ENCODE results near the gene ETNK2.
A peak's percentile ranks its signal among the peaks of the same experiment; 100 is the strongest.

The ETNK2 gene

DNA sequence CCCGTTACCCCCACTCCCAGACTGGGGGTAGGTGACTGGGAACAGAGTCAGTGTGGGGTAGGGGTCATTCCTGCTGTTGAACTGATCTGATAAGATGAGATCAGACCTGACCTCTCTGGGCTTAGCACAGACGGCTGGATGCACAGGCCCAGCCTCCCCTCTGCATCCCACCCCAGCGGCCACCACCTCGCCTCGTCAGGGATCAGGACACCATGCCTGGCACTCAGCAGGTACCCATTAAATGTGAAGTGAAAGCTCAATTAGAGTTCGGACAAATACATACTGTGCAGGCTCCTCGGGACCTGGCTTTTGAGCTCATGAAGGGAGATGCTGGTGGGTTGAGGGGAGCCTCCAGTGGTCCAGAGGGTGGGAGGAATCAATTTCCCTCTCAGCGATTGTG lies 63.2 kb downstream of the ETNK2 start:
- no peak for TF ChIP-seq ZNF274 (IDR thresholded peaks at IDR 0.05; ENCODE audit: low read depth, low read length)
- TF ChIP-seq YY1 (IDR thresholded peaks at IDR 0.05; ENCODE audit: insufficient read depth, insufficient read length), result no peak
- TF ChIP-seq SUZ12 (IDR thresholded peaks at IDR 0.05; ENCODE audit: extremely low read depth, insufficient read depth, insufficient read length), result no peak
- Histone ChIP-seq H3K4me1 (ENCODE audit: insufficient read depth, insufficient read length) (peaks cover 59% of the 10 kb centered on the region), H3K36me3 (ENCODE audit: insufficient read depth, insufficient read length, low read length) (peaks cover under 1% of the 10 kb centered on the region), H3K9ac (ENCODE audit: insufficient read length, low read depth) (no peak overlapping the region), H3K4me3 (ENCODE audit: insufficient read length, low read depth) (no peak overlapping the region), H3K27me3 (ENCODE audit: insufficient read depth, insufficient read length) (no peaks in the 10 kb centered on the region), H3K9me3 (ENCODE audit: insufficient read depth, low read length) (no peaks in the 10 kb centered on the region)
- no peak for DNase-seq (ENCODE audit: low read depth, low spot score)

DNA sequence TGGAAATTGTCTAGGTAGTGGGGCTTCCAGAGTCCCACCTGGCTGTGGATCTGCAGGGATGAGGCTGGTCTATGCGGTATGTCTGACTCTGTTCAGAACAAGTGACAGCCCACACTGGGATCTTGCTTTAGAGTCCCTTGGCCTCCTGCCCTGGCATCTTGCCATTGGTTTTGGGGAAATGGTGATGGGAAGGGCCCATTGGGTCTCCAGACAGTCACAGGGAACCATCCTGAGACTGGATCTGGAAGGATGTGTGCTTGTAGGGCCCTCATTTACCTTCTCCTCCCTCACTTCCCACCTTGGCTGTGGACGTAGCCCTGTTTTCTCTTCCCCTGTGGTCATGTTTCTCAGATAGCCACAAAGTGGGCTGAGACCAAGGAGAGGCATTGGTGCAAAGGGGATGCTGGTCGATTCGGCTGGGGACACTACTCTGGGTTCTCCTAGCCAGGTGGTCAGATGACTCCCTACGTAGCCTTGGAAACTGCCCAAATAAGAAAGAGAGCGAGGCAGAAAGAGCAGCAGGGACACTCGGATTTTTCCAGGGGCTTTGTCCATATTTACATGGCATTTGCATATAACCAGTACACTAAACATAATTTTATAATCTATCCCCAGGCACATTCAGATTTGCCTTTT lies 63.8 kb downstream of the ETNK2 start:
- H3K9ac ChIP-seq (ENCODE audit: insufficient read length, low read depth), result no peak overlapping the region
- no peaks in the 10 kb centered on the region for H3K9me3 ChIP-seq (ENCODE audit: insufficient read depth, low read length)
- H3K4me1 ChIP-seq (ENCODE audit: insufficient read depth, insufficient read length), result peaks cover 60% of the 10 kb centered on the region
- H3K36me3 ChIP-seq (ENCODE audit: insufficient read depth, insufficient read length, low read length), result peaks cover 4% of the 10 kb centered on the region
- TF ChIP-seq ZNF274 (IDR thresholded peaks at IDR 0.05; ENCODE audit: low read depth, low read length) (no peak), SUZ12 (IDR thresholded peaks at IDR 0.05; ENCODE audit: extremely low read depth, insufficient read depth, insufficient read length) (no peak), YY1 (IDR thresholded peaks at IDR 0.05; ENCODE audit: insufficient read depth, insufficient read length) (no peak)
- no peak overlapping the region for H3K4me3 ChIP-seq (ENCODE audit: insufficient read length, low read depth)
- no peaks in the 10 kb centered on the region for H3K27me3 ChIP-seq (ENCODE audit: insufficient read depth, insufficient read length)
- DNase-seq (ENCODE audit: low read depth, low spot score), result no peak

DNA sequence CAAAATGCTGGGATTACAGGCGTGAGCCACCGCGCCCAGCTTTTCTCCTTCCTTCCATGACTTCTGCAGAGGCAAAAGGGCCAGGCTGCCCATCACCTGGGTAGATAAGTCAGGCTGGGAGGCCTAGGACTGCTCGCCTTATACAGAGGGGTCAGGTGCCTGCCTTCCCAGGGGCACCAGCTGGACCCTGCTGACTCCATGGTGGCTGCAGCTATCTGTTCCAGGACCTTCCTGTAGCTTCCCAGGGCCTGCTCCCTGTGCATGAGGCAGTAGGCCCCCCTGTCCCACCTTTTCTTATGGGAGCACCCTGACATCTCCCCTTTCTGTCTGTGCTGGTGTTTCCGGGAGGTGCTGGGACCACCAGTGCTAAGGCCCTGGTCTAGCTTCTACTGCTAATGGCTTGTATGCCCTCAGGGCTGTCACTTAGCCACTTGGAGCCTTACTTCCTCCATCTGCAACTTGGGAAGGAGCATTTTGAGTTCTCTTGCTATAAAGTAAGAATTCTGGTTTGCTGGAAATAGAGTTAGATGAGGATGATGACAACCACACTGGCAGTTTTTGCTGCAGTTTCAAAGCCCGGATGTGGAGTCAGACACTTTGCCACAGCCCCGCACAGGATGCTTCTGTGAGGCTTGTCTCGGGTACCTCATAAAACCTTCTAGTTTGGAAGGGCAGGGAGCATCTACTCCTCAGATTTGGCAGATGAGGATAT lies 64.5 kb downstream of the ETNK2 start:
- Histone ChIP-seq H3K9ac (ENCODE audit: insufficient read length, low read depth) (peak overlapping the region; percentile 51), H3K27me3 (ENCODE audit: insufficient read depth, insufficient read length) (no peaks in the 10 kb centered on the region), H3K36me3 (ENCODE audit: insufficient read depth, insufficient read length, low read length) (peaks cover 4% of the 10 kb centered on the region), H3K4me1 (ENCODE audit: insufficient read depth, insufficient read length) (peaks cover 60% of the 10 kb centered on the region), H3K9me3 (ENCODE audit: insufficient read depth, low read length) (no peaks in the 10 kb centered on the region), H3K4me3 (ENCODE audit: insufficient read length, low read depth) (no peak overlapping the region)
- no peak for TF ChIP-seq YY1 (IDR thresholded peaks at IDR 0.05; ENCODE audit: insufficient read depth, insufficient read length)
- TF ChIP-seq SUZ12 (IDR thresholded peaks at IDR 0.05; ENCODE audit: extremely low read depth, insufficient read depth, insufficient read length), result no peak
- TF ChIP-seq ZNF274 (IDR thresholded peaks at IDR 0.05; ENCODE audit: low read depth, low read length), result no peak
- DNase-seq (ENCODE audit: low read depth, low spot score), result no peak

DNA sequence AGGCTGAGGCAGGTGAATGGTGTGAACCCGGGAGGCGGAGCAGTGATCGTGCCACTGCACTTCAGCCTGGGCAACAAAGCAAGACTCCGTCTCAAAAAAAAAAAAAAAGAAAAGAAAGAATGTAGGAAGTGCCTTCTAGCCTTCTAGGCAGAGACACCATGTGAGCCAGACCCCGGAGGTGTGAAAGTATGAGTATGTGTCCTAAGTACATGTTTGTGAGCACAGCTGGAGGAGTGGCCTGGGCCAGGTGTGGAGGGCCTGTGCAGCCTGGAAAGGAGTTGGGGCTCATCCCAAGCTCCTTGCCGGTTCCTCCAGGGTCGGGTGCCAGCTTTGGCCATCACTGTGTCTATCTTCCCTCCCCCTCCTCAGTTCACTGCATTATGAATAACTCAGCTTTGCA lies 66.0 kb downstream of the ETNK2 start:
- Histone ChIP-seq H3K9me3 (ENCODE audit: insufficient read depth, low read length) (no peaks in the 10 kb centered on the region), H3K36me3 (ENCODE audit: insufficient read depth, insufficient read length, low read length) (peaks cover 4% of the 10 kb centered on the region), H3K27me3 (ENCODE audit: insufficient read depth, insufficient read length) (no peaks in the 10 kb centered on the region), H3K4me1 (ENCODE audit: insufficient read depth, insufficient read length) (peaks cover 64% of the 10 kb centered on the region), H3K9ac (ENCODE audit: insufficient read length, low read depth) (no peak overlapping the region), H3K4me3 (ENCODE audit: insufficient read length, low read depth) (no peak overlapping the region)
- TF ChIP-seq ZNF274 (IDR thresholded peaks at IDR 0.05; ENCODE audit: low read depth, low read length), result no peak
- no peak for TF ChIP-seq SUZ12 (IDR thresholded peaks at IDR 0.05; ENCODE audit: extremely low read depth, insufficient read depth, insufficient read length)
- no peak for TF ChIP-seq YY1 (IDR thresholded peaks at IDR 0.05; ENCODE audit: insufficient read depth, insufficient read length)
- no peak for DNase-seq (ENCODE audit: low read depth, low spot score)

DNA sequence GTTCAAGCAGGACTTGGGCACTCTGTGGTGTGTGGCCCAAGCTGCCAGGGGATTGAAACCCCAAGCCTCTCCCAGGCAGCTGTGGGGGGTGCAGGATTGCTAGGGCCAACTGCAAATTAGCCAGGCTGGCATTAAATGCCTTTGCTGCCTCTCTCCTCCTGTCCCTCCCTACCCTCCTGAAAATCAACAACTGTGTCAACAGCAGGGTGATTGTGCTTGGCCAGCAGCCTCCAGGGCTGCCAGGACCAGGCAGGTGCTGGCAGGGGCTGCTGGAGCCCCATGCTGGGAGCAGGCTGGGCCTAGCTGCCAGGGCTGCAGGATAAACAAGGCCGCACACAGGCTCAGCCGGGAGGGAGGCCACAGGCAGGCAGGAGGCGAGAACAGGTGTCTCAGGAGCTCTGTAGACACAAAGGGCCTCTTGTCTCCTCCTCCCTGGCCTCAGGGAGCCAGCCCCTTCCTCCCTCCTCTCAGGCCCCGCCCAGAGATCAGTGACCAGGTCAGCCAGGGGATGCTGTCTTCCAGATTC lies 67.5 kb downstream of the ETNK2 start:
- peaks cover 4% of the 10 kb centered on the region for H3K36me3 ChIP-seq (ENCODE audit: insufficient read depth, insufficient read length, low read length)
- H3K4me1 ChIP-seq (ENCODE audit: insufficient read depth, insufficient read length), result peaks cover 57% of the 10 kb centered on the region
- peak overlapping the region; percentile 14 for H3K9ac ChIP-seq (ENCODE audit: insufficient read length, low read depth)
- TF ChIP-seq ZNF274 (IDR thresholded peaks at IDR 0.05; ENCODE audit: low read depth, low read length) (no peak), SUZ12 (IDR thresholded peaks at IDR 0.05; ENCODE audit: extremely low read depth, insufficient read depth, insufficient read length) (no peak), YY1 (IDR thresholded peaks at IDR 0.05; ENCODE audit: insufficient read depth, insufficient read length) (no peak)
- DNase-seq (ENCODE audit: low read depth, low spot score), result peak; percentile 77
- no peak overlapping the region for H3K4me3 ChIP-seq (ENCODE audit: insufficient read length, low read depth)
- H3K9me3 ChIP-seq (ENCODE audit: insufficient read depth, low read length), result no peaks in the 10 kb centered on the region
- H3K27me3 ChIP-seq (ENCODE audit: insufficient read depth, insufficient read length), result no peaks in the 10 kb centered on the region

DNA sequence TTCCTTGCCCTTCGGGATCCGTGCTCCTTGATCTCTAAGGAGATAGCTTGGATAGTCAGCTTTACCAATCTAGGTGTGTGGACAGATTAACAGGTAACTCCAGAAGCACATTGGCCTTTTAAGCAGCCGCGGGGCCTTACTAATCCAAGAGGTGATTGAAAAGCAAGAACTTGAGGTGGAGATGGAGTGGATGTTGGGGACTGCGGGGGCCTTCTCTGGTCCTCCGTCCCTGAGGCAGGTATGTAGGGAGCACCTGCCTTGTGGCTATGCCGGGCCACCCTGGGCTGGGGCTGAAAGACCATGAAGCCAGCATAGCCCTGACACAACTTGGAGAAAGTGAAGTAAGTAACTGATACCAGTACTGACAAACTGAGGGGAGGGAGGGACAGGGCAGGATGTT lies 68.4 kb downstream of the ETNK2 start:
- H3K9ac ChIP-seq (ENCODE audit: insufficient read length, low read depth), result peak overlapping the region; percentile 14
- TF ChIP-seq YY1 (IDR thresholded peaks at IDR 0.05; ENCODE audit: insufficient read depth, insufficient read length) (no peak), SUZ12 (IDR thresholded peaks at IDR 0.05; ENCODE audit: extremely low read depth, insufficient read depth, insufficient read length) (no peak), ZNF274 (IDR thresholded peaks at IDR 0.05; ENCODE audit: low read depth, low read length) (no peak)
- no peaks in the 10 kb centered on the region for H3K27me3 ChIP-seq (ENCODE audit: insufficient read depth, insufficient read length)
- H3K4me1 ChIP-seq (ENCODE audit: insufficient read depth, insufficient read length), result peaks cover 50% of the 10 kb centered on the region
- no peak overlapping the region for H3K4me3 ChIP-seq (ENCODE audit: insufficient read length, low read depth)
- H3K36me3 ChIP-seq (ENCODE audit: insufficient read depth, insufficient read length, low read length), result peaks cover 4% of the 10 kb centered on the region
- DNase-seq (ENCODE audit: low read depth, low spot score), result no peak
- H3K9me3 ChIP-seq (ENCODE audit: insufficient read depth, low read length), result no peaks in the 10 kb centered on the region

DNA sequence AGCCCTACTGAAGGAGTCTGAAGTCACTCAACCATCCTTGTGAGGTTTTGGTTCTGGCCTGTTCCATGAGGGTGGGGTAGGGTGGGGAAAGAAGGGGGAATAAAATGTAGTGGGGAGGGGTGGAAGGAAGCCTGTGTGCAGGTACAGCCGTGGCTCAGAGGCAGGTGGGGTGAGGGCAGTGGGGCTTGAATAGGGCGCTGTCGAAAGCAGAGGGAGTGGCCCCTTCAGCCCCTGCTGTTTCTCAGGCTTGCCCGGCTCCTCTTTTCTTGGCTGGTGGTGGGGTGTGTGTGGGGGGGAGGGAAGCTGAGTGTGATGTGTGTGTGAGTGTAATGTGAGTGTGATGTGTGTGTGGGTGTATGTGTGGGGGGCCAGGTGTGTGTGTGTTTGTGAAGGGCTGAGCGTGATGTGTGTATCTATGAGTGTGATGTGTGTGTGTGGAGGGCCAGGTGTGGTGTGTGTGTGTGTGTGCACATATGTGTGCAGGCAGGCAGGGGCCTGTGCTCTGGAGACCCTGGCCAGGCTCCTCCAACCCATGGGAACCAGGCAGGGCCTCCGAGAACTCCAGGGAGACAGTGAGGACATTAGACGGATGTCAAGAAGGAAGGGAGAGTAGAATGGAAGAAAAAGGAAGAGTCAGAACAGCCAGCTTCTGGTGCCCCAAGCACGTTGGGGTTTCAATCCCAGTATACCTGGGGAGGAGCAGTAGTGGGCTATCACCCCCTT lies 69.9 kb downstream of the ETNK2 start:
- Histone ChIP-seq H3K4me1 (ENCODE audit: insufficient read depth, insufficient read length) (peaks cover 39% of the 10 kb centered on the region), H3K9me3 (ENCODE audit: insufficient read depth, low read length) (no peaks in the 10 kb centered on the region), H3K36me3 (ENCODE audit: insufficient read depth, insufficient read length, low read length) (peaks cover 4% of the 10 kb centered on the region), H3K27me3 (ENCODE audit: insufficient read depth, insufficient read length) (no peaks in the 10 kb centered on the region), H3K9ac (ENCODE audit: insufficient read length, low read depth) (peak overlapping the region; percentile 29), H3K4me3 (ENCODE audit: insufficient read length, low read depth) (no peak overlapping the region)
- TF ChIP-seq SUZ12 (IDR thresholded peaks at IDR 0.05; ENCODE audit: extremely low read depth, insufficient read depth, insufficient read length) (no peak), ZNF274 (IDR thresholded peaks at IDR 0.05; ENCODE audit: low read depth, low read length) (no peak), YY1 (IDR thresholded peaks at IDR 0.05; ENCODE audit: insufficient read depth, insufficient read length) (no peak)
- DNase-seq (ENCODE audit: low read depth, low spot score), result no peak

All from NT2/D1 (cell line).